ENCODE measurements around the gene SYNDIG1.

DNA sequence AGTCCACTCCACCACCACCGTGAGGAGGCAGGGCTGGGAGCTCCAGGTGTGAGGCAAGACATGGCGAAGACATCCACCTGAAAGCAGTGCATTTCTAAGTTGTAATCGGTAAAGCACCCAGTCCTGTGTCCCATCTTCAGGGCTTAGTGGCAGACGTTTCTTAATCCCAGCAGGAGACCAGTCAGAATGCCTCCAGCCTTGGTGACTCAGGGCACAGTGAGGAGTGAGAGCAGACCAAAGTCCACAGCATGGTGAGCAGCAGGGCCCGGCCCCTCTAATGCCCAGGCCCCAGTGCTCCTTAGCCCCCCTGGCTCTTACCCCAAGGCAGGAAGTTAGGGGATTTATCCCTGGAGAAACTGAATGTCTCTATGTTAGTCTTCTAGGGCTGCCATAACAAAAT, 183.9 kb downstream of the SYNDIG1 start:
- TF ChIP-seq, protein P1, sequence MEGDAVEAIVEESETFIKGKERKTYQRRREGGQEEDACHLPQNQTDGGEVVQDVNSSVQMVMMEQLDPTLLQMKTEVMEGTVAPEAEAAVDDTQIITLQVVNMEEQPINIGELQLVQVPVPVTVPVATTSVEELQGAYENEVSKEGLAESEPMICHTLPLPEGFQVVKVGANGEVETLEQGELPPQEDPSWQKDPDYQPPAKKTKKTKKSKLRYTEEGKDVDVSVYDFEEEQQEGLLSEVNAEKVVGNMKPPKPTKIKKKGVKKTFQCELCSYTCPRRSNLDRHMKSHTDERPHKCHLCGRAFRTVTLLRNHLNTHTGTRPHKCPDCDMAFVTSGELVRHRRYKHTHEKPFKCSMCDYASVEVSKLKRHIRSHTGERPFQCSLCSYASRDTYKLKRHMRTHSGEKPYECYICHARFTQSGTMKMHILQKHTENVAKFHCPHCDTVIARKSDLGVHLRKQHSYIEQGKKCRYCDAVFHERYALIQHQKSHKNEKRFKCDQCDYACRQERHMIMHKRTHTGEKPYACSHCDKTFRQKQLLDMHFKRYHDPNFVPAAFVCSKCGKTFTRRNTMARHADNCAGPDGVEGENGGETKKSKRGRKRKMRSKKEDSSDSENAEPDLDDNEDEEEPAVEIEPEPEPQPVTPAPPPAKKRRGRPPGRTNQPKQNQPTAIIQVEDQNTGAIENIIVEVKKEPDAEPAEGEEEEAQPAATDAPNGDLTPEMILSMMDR (IDR thresholded peaks at IDR 0.05): no peak
- TF ChIP-seq POLR2A (IDR thresholded peaks at IDR 0.05): no peak
